Endothelial cell of umbilical vein (primary cell): ENCODE data around the gene P2RY13. TPM values are rescaled to one million over a fixed set of nuclear protein-coding genes. Genes with fewer than 3 reads are reported as not detected.

Experiments used
- BruUV-seq: library from RNA; stranded (reverse); fragments of 400-500 nt; replicated peaks from 2 replicates; lab custom pipeline; 2021; lab: Mats Ljungman, UMichigan
- CTCF ChIA-PET: fragments of 300-600, 350-600 bp; sonication (Branson Sonifier 250); formaldehyde crosslinking; loops from one replicate; lab custom pipeline; 2021; ENCODE audit warnings: antibody characterized with exemption, inconsistent platforms; lab: Charles Lee
- POLR2A ChIA-PET: fragments of 300-600, 350-600 bp; sonication (Branson Sonifier 250); formaldehyde crosslinking; loops from one replicate; lab custom pipeline; 2021; ENCODE audit warnings: antibody characterized with exemption, inconsistent platforms; lab: Charles Lee
- DNase-seq: peaks from one replicate; pipeline ENCODE4 v3.0.0-alpha.2; 2011; ENCODE audit warnings: low read depth, low spot score
- FAIRE-seq: peaks from 2 replicates; lab custom pipeline; 2011; peaks lifted over from hg19 to GRCh38; lab: Jason Lieb, UNC
- H2AFZ ChIP-seq: 2 replicates; pipeline ENCODE4 v1.6.0; 2012; ENCODE audit warnings: low read depth, low read length, control low read depth, inconsistent platforms
- H3K27ac ChIP-seq: 2 replicates; pipeline ENCODE4 v1.5.1; 2011; ENCODE audit warnings: low read depth, mild to moderate bottlenecking, control low read depth, low read length, moderate library complexity; ENCODE audit not compliant: insufficient read depth
- H3K27me3 ChIP-seq, 2 experiments: 2 replicates each; pipeline versions ENCODE4 v1.6.0 to v1.6.1; 2011; ENCODE audit warnings: low read length in 2 of 2, mixed read lengths in 1 of 2; ENCODE audit not compliant: control insufficient read depth in 2 of 2, insufficient read depth in 2 of 2
- H3K36me3 ChIP-seq, 2 experiments: 2 replicates in 1 of 2; 3 replicates in 1 of 2; pipeline ENCODE4 v1.5.1; 2011; ENCODE audit warnings: low read length in 2 of 2, mild to moderate bottlenecking in 1 of 2, moderate library complexity in 1 of 2; ENCODE audit not compliant: control insufficient read depth in 2 of 2, insufficient read depth in 2 of 2; ENCODE audit errors: extremely low read depth in 1 of 2
- H3K4me1 ChIP-seq: 3 replicates; pipeline ENCODE4 v1.5.1; 2011; ENCODE audit warnings: mild to moderate bottlenecking, low read length; ENCODE audit not compliant: control insufficient read depth, insufficient read depth; ENCODE audit errors: extremely low read depth
- H3K4me2 ChIP-seq: 2 replicates; pipeline ENCODE4 v1.6.1; 2011; ENCODE audit warnings: low read length, control low read depth, mixed read lengths; ENCODE audit not compliant: insufficient read depth
- H3K4me3 ChIP-seq, 3 experiments: fragments of 200-600 bp in 1 of 3; sonication (generic), shearing (Covaris generic) in 1 of 3; replicated peaks in 1 of 3; 2 replicates each; pipeline ENCODE4 v1.5.1; 2011 to 2016; ENCODE audit warnings: control low read depth in 3 of 3, low read length in 3 of 3, mild to moderate bottlenecking in 2 of 3, inconsistent platforms in 1 of 3, low read depth in 1 of 3, moderate library complexity in 1 of 3; ENCODE audit not compliant: insufficient read depth in 1 of 3
- H3K79me2 ChIP-seq: 2 replicates; pipeline ENCODE4 v1.6.0; 2012; ENCODE audit warnings: low read length, inconsistent platforms; ENCODE audit not compliant: control insufficient read depth, insufficient read depth
- H3K9ac ChIP-seq: replicated peaks from 2 replicates; pipeline ENCODE3; 2011; ENCODE audit warnings: low read length, control low read depth; ENCODE audit not compliant: insufficient read depth; ENCODE audit errors: extremely low read depth
- H3K9me1 ChIP-seq: replicated peaks from 3 replicates; pipeline ENCODE4 v1.6.0; 2011; ENCODE audit warnings: mild to moderate bottlenecking, low read length; ENCODE audit not compliant: control insufficient read depth, insufficient read depth; ENCODE audit errors: extremely low read depth
- H3K9me3 ChIP-seq: replicated peaks from 2 replicates; pipeline ENCODE4 v1.5.1; 2012; ENCODE audit warnings: low read length, inconsistent platforms; ENCODE audit not compliant: control insufficient read depth, insufficient read depth
- H4K20me1 ChIP-seq: replicated peaks from 2 replicates; pipeline ENCODE3; 2011; ENCODE audit warnings: mild to moderate bottlenecking, low read length; ENCODE audit not compliant: control insufficient read depth, insufficient read depth; ENCODE audit errors: extremely low read depth
- EZH2 ChIP-seq: IDR thresholded peaks from 2 replicates; pipeline ENCODE4 v1.6.1; 2012; ENCODE audit warnings: borderline replicate concordance, low read depth, mild to moderate bottlenecking, moderate library complexity, low read length, inconsistent platforms; ENCODE audit not compliant: severe bottlenecking
- FOS ChIP-seq: IDR thresholded peaks from 2 replicates; pipeline ENCODE4 v1.6.1; 2011; ENCODE audit warnings: mild to moderate bottlenecking, low read length, moderate library complexity, borderline replicate concordance; ENCODE audit not compliant: insufficient read depth
- GATA2 ChIP-seq: IDR thresholded peaks from 2 replicates; pipeline ENCODE4 v1.7.0; 2011; ENCODE audit warnings: low read depth, mild to moderate bottlenecking, moderate library complexity, mixed read lengths, low read length; ENCODE audit not compliant: insufficient read length, insufficient read depth
- JUN ChIP-seq: IDR thresholded peaks from 2 replicates; pipeline ENCODE4 v1.6.1; 2011; ENCODE audit warnings: borderline replicate concordance, low read depth; ENCODE audit not compliant: insufficient read length, insufficient read depth
- MYC ChIP-seq: IDR thresholded peaks from one replicate; pipeline ENCODE4 v1.6.1; 2011; ENCODE audit warnings: mild to moderate bottlenecking, low read depth, low read length
- POLR2A ChIP-seq: IDR thresholded peaks from 2 replicates; pipeline ENCODE4 v1.6.1; 2012; ENCODE audit warnings: low read depth, mild to moderate bottlenecking, control low read depth, low read length
- POLR2AphosphoS5 ChIP-seq: IDR thresholded peaks from 2 replicates; pipeline ENCODE4 v1.6.1; 2012; ENCODE audit warnings: low read depth, mild to moderate bottlenecking, control low read depth, low read length, moderate library complexity; ENCODE audit not compliant: insufficient read depth
- dilution Hi-C: fragments of 300-500 bp; cut with MboI; formaldehyde crosslinking; loops from one replicate; pipeline ENCODE4 v1.15.0; 2019; ENCODE audit warnings: low sequenced_read_pairs; ENCODE audit not compliant: extremely low pct_ligation_motif_present
- intact Hi-C: fragments of 100-400 bp; cut with micrococcal nuclease; formaldehyde crosslinking; loops from one replicate; pipeline ENCODE4 v1.10.0; 2022
- polyA plus RNA-seq, 4 experiments: library from polyadenylated mRNA; depleted of rRNA in 3 of 4; stranded (reverse) in 3 of 4; unstranded in 1 of 4; fragments of >200 nt; gene quantifications; 2 replicates each; pipeline versions ENCODE4 v1.2.1 to v1.2.3, GENCODE V29; 2011 to 2012; ENCODE audit warnings: missing spikeins in 1 of 4
- total RNA-seq: library from RNA; stranded (reverse); gene quantifications from 2 replicates; pipeline ENCODE4 v1.2.3, GENCODE V29; 2021
- TF ChIP-seq, protein P1 (sequence below): IDR thresholded peaks from 2 replicates; pipeline ENCODE4 v1.6.1; 2011; ENCODE audit not compliant: insufficient read depth, insufficient read length
- TF ChIP-seq, protein P2 (sequence below), 2 donors: IDR thresholded peaks; 1 replicate in 1 of 2; 2 replicates in 1 of 2; pipeline ENCODE4 v1.5.1; 2011; ENCODE audit warnings: low read length in 2 of 2, mild to moderate bottlenecking in 2 of 2, moderate library complexity in 2 of 2, control low read depth in 1 of 2, inconsistent platforms in 1 of 2, low read depth in 1 of 2; ENCODE audit not compliant: insufficient read depth in 1 of 2; ENCODE audit errors: extremely low read depth in 1 of 2

Gene P2RY13
- total and polyA plus RNA-seq, 2 donors (not counting 3 experiments of a cell fraction or from before 2014, with no cell fraction given) = not detected

DNA sequence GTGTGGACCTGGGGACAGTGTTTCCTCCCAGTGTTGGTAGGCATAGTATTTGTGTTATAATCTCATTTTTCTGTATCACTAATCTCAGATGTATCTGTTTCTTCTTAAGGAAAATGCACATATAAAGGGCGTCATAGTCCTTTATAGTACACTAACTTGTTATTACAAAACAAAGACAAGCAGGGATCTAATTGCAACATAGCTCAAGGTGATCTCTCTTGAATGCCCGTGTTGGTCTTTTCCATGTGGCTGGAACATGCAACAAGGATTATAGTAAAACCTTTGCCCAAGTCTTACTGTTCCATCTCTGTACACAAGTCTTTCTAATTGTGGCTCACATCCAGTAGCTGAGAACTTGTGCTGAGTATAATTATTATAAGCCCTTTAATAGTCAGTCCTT, 9.2 kb downstream of the P2RY13 start:
- Histone ChIP-seq H4K20me1 (no peaks in the 10 kb centered on the region), H3K27ac (no peak overlapping the region), H3K79me2 (no peaks in the 10 kb centered on the region), H3K9ac (no peak overlapping the region), H3K9me1 (no peaks in the 10 kb centered on the region), H3K36me3 (no peaks in the 10 kb centered on the region), H3K4me2 (no peak overlapping the region), H3K4me1 (no peaks in the 10 kb centered on the region), H3K4me3 (no peak overlapping the region), H2AFZ (no peak overlapping the region), H3K27me3 (no peaks in the 10 kb centered on the region), H3K9me3 (no peaks in the 10 kb centered on the region)
- no peak for FAIRE-seq
- ChIA-PET CTCF (interaction anchor here (0.7 kb wide), 1 partner anchor 12 kb away, joined by 4 read pairs; no protein-coding TSS in a partner anchor), POLR2A (no interaction called here)
- no peak for DNase-seq
- intact Hi-C loops = no loop called here
- dilution Hi-C loops = no loop called here
- BruUV-seq = no TSS peak
- TF ChIP-seq, protein P1, sequence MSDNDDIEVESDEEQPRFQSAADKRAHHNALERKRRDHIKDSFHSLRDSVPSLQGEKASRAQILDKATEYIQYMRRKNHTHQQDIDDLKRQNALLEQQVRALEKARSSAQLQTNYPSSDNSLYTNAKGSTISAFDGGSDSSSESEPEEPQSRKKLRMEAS = no peak
- TF ChIP-seq FOS = no peak

DNA sequence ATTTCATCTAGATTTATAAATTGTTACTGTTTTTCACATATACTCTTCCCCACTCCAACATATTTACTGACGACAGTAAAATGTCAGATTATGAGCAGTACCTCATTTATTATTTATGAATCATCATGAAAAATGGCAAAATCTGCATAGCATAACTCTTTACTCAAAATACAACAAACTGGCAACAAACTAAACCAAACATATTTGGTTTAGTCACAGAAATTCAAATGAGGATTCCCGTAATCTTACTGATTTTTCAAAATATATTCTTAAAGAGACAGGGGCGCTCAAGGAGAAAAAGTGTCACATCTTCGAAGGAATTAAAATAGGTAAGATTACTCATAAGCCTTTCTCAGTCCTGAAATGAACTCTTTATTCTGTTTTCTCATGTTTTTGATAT, 9.7 kb downstream of the P2RY13 start:
- dilution Hi-C loops (no loop called here), intact Hi-C loops (no loop called here)
- Histone ChIP-seq H3K9ac (no peak overlapping the region), H3K9me1 (no peaks in the 10 kb centered on the region), H3K27ac (no peak overlapping the region), H3K4me1 (no peaks in the 10 kb centered on the region), H3K4me2 (no peak overlapping the region), H3K79me2 (no peaks in the 10 kb centered on the region), H3K27me3 (no peaks in the 10 kb centered on the region), H2AFZ (no peak overlapping the region), H3K4me3 (no peak overlapping the region), H3K9me3 (no peaks in the 10 kb centered on the region), H4K20me1 (no peaks in the 10 kb centered on the region), H3K36me3 (no peaks in the 10 kb centered on the region)
- CTCF ChIA-PET = no interaction called here
- FAIRE-seq (no peak), DNase-seq (no peak)
- POLR2A ChIA-PET = no interaction called here
- no peak for TF ChIP-seq MYC
- TF ChIP-seq, protein P2, sequence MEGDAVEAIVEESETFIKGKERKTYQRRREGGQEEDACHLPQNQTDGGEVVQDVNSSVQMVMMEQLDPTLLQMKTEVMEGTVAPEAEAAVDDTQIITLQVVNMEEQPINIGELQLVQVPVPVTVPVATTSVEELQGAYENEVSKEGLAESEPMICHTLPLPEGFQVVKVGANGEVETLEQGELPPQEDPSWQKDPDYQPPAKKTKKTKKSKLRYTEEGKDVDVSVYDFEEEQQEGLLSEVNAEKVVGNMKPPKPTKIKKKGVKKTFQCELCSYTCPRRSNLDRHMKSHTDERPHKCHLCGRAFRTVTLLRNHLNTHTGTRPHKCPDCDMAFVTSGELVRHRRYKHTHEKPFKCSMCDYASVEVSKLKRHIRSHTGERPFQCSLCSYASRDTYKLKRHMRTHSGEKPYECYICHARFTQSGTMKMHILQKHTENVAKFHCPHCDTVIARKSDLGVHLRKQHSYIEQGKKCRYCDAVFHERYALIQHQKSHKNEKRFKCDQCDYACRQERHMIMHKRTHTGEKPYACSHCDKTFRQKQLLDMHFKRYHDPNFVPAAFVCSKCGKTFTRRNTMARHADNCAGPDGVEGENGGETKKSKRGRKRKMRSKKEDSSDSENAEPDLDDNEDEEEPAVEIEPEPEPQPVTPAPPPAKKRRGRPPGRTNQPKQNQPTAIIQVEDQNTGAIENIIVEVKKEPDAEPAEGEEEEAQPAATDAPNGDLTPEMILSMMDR (IDR thresholded peaks at IDR 0.05; ENCODE audit: extremely low read depth in 1 of 2, insufficient read depth in 1 of 2, low read depth in 1 of 2, low read length in 2 of 2) = no peak
- TF ChIP-seq, protein P1 = no peak
- TF ChIP-seq POLR2A = no peak
- no peak for TF ChIP-seq EZH2
- TF ChIP-seq POLR2AphosphoS5 = no peak
- no peak for TF ChIP-seq JUN
- TF ChIP-seq FOS = no peak
- no peak for TF ChIP-seq GATA2
- BruUV-seq = no TSS peak
